Measurements from ENCODE around the gene EGLN3.
A peak's percentile ranks its signal among the peaks of the same experiment; 100 is the strongest.

The EGLN3 gene

GRCh38 chr14:33910435-33910834 lies 40.4 kb downstream of the EGLN3 start:
- DNase-seq (ENCODE audit: low spot score), result no peak

GRCh38 chr14:33909380-33910084 lies 41.3 kb downstream of the EGLN3 start:
- DNase-seq (ENCODE audit: low spot score), result no peak

GRCh38 chr14:33908540-33909223 lies 42.2 kb downstream of the EGLN3 start:
- DNase-seq (ENCODE audit: low spot score), result no peak

GRCh38 chr14:33906968-33907367 lies 43.9 kb downstream of the EGLN3 start:
- no peak for DNase-seq (ENCODE audit: low spot score)

GRCh38 chr14:33904609-33905008 lies 46.3 kb downstream of the EGLN3 start:
- no peak for DNase-seq (ENCODE audit: low spot score)

- no peak for DNase-seq (ENCODE audit: low spot score)
Observed at GRCh38 chr14:33903369-33903768, 47.5 kb downstream of the EGLN3 start.

- no peak for DNase-seq (ENCODE audit: low spot score)
Observed at GRCh38 chr14:33902363-33902762, 48.5 kb downstream of the EGLN3 start.

GRCh38 chr14:33901426-33902155 lies 49.3 kb downstream of the EGLN3 start:
- no peak for DNase-seq (ENCODE audit: low spot score)

GRCh38 chr14:33900706-33901105 lies 50.2 kb downstream of the EGLN3 start:
- no peak for DNase-seq (ENCODE audit: low spot score)

GRCh38 chr14:33899723-33900341 lies 51.0 kb downstream of the EGLN3 start:
- DNase-seq (ENCODE audit: low spot score), result no peak

- peak; percentile 2 for DNase-seq (ENCODE audit: low spot score)
Observed at GRCh38 chr14:33897878-33898535, 52.9 kb downstream of the EGLN3 start.

GRCh38 chr14:33897382-33897781 lies 53.5 kb downstream of the EGLN3 start:
- no peak for DNase-seq (ENCODE audit: low spot score)

GRCh38 chr14:33894339-33894738 lies 56.5 kb downstream of the EGLN3 start:
- no peak for DNase-seq (ENCODE audit: low spot score)

GRCh38 chr14:33891700-33892099 lies 59.2 kb downstream of the EGLN3 start:
- DNase-seq (ENCODE audit: low spot score), result no peak

- no peak for DNase-seq (ENCODE audit: low spot score)
Observed at GRCh38 chr14:33884916-33885315, 66.0 kb downstream of the EGLN3 start.

GRCh38 chr14:33880330-33880729 lies 70.5 kb downstream of the EGLN3 start:
- no peak for DNase-seq (ENCODE audit: low spot score)

GRCh38 chr14:33879684-33880286 lies 71.1 kb downstream of the EGLN3 start:
- no peak for DNase-seq (ENCODE audit: low spot score)

GRCh38 chr14:33876274-33876673 lies 74.6 kb downstream of the EGLN3 start:
- no peak for DNase-seq (ENCODE audit: low spot score)

Data from pons (tissue), 1 donor.